GM12874 (cell line): ENCODE measurements around the gene EXD3.

ENCODE experiments used
- TF ChIP-seq, protein P1 (sequence below): IDR thresholded peaks from 2 replicates; pipeline ENCODE4 v1.5.1; 2011; ENCODE audit warnings: low read depth, mild to moderate bottlenecking, control low read depth, low read length, moderate library complexity; ENCODE audit not compliant: insufficient read depth

EXD3 gene

DNA sequence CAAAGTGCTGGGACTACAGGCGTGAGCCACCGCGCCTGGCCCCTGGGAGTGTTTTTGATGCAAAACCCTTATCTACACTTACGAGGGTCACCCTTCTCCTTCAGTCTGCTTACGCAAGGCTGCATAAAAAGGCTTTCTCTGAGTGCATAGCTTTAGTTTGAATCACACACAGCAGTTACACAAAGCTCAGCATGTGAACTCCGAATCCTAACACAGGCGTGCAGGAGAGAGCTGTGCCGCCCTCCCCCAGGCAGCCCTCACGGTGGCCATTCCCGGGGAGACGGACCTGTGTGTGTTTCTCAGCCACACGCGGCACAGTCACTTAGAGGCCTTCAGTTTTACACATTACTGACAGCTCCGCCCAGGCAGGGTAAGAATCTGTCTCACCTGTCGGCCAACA, 26.7 kb downstream of the EXD3 start:
- TF ChIP-seq, protein P1, sequence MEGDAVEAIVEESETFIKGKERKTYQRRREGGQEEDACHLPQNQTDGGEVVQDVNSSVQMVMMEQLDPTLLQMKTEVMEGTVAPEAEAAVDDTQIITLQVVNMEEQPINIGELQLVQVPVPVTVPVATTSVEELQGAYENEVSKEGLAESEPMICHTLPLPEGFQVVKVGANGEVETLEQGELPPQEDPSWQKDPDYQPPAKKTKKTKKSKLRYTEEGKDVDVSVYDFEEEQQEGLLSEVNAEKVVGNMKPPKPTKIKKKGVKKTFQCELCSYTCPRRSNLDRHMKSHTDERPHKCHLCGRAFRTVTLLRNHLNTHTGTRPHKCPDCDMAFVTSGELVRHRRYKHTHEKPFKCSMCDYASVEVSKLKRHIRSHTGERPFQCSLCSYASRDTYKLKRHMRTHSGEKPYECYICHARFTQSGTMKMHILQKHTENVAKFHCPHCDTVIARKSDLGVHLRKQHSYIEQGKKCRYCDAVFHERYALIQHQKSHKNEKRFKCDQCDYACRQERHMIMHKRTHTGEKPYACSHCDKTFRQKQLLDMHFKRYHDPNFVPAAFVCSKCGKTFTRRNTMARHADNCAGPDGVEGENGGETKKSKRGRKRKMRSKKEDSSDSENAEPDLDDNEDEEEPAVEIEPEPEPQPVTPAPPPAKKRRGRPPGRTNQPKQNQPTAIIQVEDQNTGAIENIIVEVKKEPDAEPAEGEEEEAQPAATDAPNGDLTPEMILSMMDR, result no peak

DNA sequence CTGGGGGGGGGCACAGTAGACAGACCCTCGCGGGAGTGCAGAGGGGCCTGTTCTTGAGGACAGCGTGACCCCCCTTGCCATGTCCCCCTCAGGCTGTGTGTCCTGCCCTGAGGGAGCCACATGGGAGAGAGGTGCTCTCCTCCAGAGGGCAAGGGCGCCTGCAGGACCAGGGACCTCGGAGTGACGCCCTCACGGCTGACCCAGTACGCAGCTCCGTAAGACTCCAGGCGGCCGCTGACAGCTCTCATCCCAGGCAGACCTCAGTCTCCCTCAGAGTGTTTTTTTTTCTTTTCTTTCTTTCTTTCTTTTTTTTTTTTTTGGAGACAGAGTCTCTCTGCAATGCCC, 27.3 kb downstream of the EXD3 start:
- TF ChIP-seq, protein P1, result no peak

DNA sequence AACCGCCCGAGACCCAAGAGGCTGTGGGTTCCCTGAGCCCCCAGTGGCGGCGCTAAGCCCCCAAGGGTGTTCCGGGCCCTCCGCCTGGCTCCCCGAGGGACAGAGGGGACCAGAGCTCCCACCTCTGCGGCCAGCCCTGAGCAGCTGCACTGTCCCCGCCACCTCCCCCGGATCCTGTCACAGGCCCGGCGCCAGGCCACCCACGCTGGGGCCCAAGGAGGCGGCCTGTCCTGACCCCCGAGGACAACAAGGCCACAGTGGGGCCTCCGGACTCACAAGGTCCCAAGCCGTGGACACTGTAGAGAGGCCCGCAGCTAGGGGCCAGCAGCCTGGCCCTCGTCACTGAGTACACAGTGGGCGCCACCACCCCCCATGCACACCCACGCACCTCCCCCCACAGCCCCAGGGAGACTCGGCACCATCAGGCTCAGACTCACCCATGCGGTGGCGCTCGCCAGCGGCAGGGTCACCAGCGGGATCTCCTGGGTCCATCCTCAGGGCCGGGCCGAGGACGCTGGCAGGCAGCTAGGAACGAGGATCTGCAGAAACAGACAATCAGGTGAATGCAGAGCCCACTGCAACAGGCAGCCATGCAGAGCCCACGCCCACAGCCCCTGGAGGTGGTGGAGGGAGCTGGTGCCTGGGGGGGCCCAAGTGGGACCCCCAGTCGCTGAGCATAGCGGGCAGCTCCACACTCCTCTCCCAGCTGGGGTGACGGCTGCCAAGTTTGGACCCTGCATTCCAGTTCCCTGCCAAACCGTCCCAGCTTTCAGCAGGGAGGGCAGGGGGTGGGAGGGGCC, 27.9 kb downstream of the EXD3 start:
- TF ChIP-seq, protein P1, result no peak

DNA sequence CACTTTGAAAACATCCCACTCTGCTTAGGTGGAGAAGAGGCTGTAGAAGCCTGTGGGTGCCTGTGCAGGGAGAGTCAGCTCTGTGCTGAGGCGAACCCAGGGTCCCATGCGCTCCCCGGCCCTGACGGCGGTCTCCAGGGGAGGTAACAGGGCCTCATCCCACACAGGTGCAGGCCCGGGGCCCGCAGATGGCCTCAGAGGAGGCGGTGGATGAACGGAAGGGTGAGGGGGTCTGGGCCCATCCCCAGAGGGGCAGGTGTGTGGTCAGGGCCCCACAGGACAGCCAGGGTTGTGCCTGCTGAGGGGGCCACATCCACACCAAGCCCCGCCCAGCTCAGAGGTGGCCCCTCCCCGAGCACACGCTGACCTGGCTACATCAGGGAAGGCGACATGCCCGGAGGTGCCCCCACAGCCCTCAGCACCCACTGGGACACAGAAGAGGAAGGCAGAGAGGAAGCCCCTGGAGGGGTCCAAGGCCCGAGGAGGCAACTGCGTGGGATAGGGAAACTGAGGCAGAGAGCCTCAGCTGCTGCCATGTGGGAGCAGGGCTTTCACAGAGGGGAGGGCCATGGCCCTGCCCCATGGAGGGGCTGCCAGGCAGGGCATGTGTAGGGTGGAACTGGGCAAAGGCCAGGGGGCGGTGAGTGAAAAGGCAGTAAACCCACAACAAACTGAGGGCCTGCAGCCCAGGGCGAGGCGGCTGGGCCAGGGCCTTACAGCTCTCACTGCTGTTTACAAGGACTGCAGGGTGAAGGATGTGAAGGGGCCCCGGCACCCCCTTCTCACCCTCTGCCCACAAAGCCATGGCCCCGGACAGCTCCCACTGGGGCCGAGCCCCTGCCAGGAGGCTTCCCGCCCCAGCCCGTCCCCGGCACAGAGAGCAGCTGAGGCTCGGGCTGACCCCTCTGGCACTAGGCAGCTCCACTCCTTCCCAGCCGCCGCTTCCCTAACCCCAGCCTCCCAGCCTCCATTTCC, 29.5 kb downstream of the EXD3 start:
- TF ChIP-seq, protein P1, result no peak

DNA sequence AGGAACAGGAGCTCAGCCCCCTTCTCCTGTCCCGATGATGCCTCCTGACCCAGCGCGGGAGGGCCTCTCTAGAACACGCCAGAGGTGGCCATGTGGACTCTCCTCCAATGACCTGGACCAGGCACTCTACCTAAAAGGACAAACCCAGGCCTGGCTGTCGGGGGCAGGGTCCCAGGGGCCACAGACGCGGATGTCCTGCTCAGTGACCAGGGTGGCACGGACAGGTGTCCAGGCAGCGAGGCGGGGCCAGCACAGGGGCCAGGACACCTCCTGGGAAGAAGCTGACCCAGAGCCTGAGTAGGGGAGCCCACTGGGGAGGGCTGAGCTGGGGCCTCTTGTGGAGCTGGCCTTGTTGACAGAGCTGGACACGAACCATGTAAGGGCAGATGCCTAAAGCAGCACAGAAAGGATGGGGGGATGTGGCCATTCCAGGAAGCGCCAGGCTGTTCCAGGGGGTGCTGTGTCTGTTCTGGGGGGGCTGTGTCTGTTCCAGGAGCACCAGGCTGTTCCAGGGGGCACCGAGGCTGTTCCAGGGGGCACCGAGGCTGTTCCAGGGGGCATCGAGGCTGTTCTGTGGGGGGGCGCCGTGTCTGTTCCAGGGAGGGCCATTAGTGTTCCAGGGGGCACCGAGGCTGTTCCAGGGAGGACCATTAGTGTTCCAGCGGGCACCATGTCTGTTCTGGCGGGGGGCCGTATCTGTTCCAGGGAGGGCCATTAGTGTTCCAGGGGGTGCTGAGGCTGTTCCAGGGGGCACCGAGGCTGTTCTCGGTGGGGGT, 30.5 kb downstream of the EXD3 start:
- TF ChIP-seq, protein P1, result no peak

DNA sequence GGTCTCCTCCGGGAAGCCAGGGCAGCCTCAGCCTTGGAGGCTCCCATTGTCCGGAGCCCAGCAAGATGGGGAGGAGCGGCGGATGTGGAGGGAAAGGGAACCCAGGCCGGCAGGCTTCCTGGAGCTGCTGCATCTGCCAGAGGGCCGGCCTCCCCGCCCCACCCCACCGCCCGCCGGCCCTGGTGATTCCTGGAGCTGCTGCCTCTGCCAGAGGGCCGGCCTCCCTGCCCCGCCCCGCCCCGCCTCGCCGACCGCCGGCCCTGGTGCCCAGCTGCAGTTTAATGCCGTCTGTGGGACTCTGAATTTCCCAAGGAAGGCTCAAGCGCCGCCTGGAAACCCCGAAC, 31.6 kb downstream of the EXD3 start:
- TF ChIP-seq, protein P1, result no peak
